NCI-H187 (cell line): ENCODE data around the gene NEURL1B.

ENCODE experiments used
- DNase-seq, 2 experiments: peaks; one replicate each; lab custom pipeline; 2025; lab: John Stamatoyannopoulos, UW

NEURL1B gene

DNA sequence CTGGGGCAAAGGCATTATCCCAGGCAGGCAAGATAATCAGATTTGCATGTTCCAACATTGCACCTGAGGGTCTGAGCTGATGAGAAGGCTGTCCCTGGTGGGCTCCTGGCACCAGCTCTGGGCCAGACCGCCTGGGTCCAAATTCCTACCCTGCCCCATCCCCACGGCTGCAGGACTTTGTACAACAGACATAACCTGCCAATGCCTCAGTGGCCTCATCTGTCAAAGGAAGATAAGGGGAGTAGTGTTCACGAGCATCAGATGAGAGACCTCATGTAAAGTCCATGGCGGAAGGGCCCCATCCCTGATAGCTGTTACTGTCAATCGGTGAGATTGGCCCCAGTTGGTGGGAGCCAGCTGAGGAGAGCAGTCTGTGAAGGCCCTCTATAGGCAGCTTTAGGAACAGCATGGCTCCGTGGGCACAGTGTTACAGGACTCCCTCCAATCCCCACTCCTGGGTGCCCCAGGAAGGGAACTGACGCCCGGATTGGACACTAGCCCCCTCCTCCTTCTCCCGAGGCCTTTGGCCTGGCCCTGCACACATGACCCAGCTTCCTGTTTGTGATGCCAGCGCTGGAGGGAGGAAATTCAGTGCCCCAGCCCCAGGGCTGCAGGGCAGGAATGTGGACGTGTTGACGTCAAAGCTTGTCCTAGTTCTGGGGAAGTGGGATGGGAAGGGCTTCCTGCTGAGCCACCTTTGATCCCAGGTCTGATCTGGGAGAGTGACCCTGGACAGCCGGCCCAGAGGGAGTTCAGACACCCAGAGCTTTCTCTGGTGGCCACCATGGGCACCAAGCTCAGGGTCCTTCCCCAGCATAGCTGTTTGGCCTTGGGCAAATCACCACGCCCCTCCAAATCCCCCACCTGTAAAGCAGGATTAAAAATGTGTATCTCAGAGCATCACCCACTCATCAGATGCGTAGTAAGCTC lies 73.7 kb downstream of the NEURL1B start:
- DNase-seq = peak in 1 of 2 experiments; percentile 12

DNA sequence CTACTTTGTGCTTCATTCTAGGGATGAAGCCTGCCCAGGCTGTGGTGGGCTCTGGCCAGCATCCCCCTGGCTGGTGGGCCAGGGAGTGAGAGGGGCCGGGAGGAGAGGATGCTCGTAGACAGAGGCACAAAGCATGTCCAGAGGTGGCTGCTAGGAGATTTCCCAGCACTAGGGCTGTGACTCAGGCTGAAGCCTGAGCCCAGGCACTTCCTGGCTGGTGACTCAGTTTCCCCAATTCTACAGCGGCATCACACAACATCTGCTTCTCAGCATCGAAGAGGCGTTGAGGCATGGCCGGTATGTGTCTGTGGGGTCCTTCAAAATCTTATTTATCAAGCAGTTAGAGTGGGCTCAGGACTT lies 74.3 kb downstream of the NEURL1B start:
- no peak for DNase-seq

DNA sequence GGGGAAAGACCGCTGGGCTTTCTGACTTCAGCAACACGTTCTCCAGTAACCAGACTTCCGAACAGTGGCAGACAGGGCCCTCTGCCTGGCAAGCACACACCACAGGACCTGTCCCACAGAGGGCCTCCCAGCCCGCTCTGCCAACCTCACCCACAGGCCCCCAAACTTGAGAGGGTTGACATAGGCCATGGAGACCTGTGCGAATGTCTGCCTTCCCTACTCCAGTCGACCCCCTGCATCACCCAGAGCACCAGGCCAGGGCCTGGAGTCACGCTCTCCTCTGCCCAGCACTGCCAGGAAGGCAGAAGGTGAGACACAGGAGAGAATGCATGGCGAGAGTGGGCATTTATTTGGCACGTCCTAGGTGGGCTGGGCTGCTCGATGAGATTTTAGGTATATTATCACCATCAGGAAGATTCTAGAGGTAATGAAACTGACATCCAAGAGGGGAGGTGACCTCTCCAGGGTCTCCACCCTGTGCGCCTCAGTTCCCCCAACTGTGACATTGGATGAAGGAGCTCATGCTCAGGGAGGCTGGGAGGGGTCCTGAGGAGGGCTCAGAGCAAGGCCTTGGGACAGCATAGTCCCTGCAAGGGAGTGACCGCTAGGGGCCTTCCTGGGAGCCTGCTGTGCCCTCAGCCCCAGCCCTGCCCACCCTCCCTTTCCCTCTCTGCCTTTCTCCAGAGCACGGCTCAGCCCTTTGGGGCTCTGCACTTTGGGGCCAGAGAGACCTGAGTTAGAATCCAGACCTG lies 75.0 kb downstream of the NEURL1B start:
- DNase-seq = no peak

DNA sequence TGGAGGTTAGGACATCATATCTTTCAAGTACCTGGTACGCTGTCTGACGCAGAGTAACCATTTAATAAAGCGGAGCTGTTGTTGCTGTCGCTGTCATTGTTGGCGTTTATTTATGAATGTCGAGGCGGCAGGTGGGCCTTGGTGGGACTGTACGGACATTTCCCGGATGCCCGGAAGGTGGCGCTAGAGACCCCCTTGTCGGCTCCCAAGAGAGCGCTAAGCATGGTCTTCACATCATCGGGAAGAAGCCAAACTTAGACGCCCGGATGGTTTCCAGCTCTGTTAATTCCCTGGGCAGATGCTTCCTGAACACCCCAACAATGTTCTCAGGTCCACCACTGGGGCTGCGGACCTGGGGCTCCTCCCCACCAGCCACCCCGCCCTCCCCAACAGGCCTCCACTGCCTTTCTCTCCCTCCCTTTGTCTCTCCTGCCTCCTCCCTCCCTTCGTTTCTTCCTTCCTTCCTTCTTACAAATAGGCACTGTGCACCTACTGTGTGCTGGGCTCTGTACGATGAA lies 75.8 kb downstream of the NEURL1B start:
- DNase-seq = peak; percentile 36 to 42

DNA sequence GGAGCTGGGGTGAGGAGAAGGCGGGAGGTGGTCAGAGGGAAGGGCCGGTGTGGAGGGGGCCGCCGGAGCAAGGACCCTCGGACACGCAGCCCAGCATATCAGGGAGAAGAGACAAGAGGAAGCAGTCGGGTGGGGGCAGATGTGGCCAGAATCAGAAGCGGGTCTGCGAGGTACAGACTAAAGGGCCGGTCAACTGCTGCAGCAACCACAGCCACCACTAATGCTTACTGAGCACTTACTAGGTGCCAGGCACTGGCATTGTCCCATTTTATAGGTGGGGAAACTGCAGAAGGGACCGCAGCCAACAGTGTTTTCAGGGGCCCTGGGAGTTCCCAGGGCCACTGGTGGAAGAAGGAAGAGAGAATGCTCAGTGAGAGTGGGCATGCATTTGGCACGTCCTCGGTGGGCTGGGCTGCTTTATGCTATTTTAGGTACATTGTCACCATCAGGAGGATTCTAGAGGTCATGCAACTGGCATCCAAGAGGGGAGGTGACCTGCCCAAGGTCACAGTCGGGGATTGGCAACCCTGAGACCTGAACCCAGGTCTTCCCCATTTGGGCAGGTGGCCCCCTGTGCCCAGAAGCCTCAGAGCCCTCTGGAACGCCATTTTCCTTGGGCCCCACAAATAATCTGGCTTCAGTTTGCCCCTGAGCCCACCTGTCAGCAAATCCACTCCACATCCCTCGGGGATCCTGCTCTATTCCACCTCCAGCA lies 76.6 kb downstream of the NEURL1B start:
- DNase-seq = no peak

DNA sequence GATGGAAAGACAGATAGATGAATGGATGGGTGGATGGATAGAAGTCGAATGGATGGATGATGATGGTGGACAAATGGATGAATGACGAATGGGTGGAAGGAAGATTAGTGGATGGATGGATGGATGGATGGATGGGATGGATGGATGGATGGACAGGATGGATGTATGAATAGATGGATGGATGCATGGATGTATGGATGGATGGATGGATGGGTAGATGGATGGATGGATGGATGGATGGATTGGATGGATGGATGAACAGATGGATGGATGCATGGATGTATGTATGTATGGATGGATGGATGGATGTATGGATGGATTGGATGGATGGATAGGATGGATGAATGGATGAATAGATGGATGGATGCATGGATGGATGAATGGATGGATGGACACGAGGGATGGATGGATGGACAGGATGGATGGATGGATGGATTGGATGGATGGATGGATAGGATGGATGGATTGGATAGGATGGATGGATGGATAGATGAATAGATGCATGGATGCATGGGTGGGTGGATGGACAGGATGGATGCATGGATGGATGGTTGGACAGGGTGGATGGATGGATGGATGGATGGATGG lies 77.6 kb downstream of the NEURL1B start:
- DNase-seq = no peak

DNA sequence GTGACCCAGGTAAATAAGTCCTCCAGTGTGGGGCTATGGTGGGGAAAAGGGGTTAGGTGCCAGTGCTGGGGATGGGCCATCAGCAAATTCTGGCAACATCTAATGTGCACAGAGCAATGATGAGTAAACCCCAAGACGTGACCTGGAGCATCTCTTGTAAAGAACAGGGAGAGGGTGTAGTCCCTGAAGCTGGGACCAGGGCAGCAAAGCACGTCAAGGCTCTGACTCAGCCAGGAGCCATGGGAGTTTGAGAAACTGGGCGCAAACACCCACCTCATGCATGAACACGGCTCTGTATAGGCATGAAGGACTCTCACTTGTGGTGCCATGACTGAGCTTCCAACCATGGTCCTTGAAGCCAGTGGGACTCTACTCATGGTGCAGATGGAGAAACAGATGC lies 78.1 kb downstream of the NEURL1B start:
- DNase-seq = no peak

DNA sequence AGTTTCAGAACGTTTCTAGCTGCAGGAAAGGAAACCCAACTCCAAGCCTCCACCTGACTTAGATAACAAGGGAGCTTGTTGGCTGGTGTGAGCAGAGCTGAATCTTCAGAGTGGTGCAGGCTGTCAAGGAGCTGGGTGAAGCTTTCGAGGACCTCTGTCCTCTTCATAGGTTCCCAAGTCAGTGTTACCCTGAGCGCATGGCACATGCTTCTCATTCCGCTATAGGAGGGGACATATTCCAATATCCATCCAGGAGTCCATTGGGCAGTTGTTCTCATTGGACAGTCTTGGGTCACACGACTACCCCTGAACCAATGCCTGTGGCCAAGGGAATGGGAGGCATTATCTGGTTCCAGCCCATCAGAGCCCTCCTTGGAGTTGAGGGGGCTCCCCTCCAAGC lies 79.6 kb downstream of the NEURL1B start:
- DNase-seq = no peak

DNA sequence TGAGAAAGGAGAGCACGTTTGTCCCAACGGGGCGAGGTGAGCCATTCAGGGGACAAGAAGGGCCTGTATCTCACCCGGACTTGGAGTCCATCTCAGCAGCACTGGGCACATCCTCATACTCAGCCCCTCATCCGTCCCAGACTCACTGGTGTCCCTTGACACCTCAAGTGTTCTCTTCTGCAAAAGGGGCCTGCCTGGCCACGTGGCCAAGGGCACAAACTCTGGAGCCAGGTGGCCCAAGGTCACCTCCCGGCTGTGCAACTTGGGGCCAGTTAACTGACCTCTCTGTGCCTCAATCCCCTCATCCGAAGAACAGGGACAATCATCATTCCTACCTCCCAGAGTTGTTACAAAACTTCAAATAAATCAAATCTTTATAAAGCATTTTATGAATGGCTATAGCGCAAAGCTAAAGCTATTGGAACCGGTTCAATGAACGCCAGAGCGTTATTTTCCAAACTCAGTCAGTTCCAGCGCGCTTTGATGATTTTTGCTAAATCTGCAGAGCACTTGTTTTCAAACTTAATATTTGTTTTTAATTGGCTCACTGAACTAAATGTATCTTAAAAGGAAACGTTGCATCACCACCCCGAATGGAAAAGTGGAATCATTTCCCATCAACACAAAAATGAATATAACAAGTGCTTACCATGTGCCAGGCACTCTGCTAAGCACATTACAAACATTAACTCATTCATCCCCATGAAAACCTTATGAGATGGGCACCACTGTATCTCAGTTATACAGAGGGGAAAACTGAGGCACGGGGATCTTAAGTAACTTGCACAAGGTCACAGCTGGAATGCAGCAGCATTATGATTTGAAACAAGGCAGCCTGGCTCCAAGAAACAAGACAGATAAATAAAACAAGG lies 80.6 kb downstream of the NEURL1B start:
- DNase-seq = no peak

DNA sequence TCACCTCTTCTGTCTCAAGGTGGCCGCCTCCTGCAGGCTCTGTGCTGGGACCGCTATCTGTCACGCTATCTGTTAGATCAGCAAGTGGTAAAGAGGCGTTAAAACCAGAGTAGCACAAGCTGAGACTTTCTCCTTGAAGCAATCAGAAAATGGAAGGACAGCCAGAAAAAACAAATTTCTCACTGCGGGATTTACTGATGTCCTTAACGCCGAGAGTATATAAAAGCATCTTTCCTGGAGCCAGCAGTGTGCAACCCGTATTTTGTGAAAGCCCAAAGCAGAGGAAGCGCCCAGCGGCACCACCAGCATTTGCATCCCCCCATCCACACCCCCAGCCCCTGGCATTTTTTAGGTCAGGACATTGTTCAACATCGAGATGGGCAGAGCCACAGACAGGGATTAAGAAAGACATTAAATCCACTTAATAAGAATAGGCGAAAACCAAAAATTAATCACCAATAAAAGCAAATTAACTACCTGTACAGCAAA lies 81.3 kb downstream of the NEURL1B start:
- no peak for DNase-seq

DNA sequence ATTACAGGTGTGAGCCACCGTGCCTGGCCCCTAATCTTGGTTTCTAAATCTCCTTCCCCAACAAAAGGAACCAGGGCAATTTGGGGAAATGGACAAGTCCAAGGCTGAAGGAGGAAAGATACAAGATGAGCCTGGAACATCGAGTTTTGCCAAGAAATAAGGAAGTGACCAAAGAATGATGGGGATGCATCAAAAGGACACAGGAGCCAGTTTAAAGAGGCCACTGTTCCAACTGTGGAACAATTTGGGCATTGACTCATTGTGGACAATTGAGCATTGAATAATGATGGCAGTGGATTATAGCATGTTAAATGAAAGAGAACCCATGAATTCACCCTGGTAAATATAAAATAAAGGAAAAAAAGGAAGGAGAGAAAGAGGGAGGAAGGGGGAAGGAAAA lies 82.4 kb downstream of the NEURL1B start:
- DNase-seq = no peak

DNA sequence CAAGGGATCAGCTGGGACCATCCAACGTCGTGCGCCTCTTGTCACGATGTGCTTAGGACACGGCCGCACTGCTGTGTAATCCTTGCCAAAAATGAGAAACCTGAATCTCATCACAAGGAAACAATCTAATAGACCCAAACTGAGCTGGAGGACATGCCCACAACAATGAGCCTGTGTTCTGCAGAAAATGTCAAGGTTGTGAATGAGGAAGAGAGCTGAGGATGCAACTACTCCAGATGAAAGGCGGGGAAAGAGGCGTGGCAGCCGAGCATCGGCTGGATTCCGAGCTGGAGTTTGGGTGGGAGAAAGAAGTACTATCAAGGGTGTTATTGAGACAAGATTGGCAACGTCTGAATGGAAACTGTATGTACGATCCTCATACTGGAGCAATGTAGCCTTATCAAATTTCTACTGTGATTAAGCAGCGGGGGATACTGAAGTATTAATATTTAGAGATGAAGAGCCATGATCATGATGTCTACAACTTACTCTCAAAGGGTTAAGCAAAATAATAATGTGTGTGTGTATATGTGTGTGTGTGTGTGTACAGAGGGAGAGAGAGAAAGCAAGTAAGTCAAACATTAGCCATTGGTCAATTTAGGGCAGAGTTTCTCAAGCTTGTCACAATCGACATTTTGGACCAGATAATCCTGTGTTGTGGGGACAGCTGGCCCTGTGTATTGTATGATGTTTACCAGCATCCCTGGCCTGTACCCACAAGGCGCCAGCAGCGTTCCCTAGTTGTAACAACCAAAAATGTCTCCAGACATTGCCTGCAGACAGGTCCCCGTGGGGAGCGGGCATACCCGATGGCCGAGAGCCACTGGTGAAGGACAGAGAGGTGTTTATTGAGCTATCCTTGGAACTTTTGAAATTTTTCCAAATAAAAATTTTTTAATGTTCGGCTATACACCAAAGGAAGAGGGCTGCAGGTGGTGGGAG lies 83.5 kb downstream of the NEURL1B start:
- DNase-seq = no peak

DNA sequence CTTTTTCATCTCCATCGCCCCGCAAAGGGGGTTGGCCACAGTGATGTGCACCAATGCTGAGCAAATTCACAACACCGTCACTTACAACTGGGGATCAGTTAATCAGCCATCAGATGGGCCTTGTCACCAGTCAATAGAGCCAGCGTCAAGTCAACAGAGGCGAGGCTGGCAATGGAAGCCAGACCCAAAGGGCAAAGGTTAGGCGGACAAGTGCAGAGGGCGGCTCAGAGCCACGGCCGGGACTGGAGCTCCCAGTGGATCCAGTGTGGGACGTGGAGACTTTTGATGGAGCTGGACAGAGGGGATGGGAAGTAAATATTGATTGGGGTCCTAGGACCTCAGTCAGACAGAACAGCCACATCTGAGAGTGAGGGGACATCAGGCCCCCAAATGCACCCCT lies 84.2 kb downstream of the NEURL1B start:
- DNase-seq = no peak

DNA sequence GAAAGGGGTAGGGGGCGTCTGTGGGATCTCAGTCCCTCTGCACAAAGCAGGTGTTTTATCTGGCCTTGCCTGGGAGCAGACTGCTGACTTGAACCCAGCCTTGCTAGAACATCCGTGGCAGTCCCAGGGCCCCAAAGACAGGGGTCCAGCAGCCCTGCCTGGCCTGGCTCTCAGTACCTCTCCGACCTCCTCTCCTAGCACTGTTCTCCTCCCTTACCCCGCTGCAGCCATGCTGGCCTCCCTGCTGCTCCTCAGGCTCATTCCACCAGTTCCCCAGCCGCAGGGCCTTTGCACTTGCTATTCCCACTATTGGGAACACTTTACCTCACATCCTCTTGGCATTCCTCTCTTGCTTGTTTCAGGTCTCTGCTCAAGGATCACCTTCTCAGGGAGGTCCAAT lies 84.7 kb downstream of the NEURL1B start:
- no peak for DNase-seq

DNA sequence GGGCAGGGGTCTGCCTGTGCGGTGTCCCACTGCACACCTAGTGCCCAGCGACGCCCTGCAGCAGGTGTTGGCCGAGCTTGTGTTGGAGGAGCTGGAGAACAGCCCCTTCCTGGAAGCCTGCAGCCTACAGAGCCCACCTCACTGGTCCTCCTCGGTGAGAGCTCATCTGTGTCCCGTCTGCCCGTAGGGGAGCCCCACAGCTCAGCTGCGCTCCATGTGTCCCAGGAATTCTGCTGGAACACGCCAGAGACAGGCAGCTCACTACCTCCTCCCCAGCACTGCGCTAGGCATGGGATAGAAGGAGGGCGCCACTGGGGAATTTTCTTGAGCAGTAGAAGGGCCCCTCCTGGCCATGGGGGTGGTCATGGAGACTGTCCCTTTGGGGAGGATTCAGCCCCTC lies 85.9 kb downstream of the NEURL1B start:
- DNase-seq = no peak

DNA sequence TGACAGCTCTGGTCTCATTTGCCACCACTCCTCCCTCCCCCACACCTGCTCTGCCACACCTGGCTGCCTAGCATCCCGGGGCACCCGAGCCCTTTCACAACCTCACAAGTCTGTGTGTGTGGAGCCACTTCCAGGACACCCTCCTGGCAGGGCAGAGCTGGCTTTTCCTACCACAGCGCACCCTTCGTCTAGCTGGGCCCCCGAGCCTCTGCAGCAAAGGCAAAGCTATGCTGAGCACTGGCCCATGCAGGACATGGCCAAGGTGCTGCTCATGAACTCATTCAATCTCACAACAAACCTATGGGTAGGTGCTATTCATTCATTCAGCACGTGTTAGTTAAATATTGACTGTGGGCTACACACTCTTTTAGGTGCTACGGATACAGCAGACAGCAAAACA lies 86.5 kb downstream of the NEURL1B start:
- no peak for DNase-seq

DNA sequence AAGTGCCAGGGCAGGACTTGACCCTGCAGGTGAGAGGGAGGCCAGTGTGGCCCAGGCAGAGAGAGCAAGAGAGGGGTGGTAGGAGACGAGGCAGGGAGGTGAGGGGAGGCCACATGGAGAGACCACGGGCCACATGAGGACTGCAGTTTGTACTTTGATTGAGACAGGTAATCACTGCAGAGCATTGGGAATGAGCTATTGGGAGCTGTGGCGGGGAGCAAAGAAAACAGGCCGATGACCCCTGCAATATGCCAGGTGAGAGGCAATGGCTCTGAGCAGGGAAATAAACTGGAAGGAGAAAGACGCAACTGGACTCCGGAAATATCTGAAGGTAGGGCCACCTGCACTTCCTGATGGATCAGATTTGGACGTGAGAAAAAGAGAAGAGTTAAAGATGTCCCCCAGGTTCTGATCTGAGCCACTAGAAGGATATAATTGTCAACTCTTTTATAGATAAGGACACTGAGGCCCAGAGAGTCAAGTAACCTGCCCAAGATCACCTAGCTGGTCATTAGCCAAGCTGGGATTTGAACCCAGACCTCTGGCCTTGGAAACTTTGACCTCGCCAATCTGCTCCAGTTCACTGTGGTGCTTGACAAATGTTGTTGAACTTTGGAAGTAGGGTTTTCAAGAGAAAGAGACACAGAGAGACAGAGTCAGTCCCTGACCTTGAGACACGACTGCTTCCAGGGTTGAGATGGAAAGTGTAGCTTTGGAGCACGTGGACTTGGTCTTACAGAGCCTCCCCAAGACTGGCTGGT lies 87.6 kb downstream of the NEURL1B start:
- no peak for DNase-seq

DNA sequence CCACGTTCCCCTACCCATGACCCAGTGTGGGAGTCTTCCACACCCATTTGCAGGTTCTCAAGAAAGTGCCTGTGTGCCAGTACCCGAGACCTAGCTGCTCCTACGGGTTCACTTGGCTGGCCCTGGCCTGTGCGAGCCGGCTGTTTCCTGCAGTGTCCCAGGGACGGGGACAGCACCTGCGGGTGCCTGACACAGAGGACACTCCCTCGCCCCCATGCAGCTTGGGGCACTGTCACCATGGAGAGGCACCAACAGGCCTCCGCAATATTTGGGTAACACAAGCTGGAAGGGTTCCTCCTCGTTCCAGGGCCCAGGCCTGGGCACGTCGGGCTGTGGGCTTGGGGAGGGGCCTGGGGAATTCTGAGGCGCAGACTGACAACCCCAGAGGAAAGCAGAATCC lies 88.5 kb downstream of the NEURL1B start:
- DNase-seq = no peak

DNA sequence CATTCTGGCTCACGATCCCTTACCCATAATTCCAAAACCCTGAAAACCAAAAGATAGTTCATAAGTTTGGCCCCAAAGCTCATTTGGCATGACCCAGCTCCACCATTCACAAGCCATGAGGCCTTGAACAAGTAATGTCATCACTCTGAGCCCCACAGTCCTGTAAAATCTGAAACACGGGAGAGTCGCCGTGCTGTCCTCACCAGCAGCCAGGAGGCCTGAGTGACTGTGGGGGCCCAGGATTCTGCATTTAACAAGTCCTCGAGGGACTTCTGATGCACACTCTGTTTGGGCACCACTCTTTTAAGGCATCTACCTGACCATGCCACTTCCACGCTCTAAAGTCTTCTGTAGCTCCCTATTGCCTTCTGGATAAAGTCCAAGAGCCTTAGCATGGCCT lies 89.2 kb downstream of the NEURL1B start:
- DNase-seq = no peak
